ENCODE measurements around the gene PIEZO1.

DNA sequence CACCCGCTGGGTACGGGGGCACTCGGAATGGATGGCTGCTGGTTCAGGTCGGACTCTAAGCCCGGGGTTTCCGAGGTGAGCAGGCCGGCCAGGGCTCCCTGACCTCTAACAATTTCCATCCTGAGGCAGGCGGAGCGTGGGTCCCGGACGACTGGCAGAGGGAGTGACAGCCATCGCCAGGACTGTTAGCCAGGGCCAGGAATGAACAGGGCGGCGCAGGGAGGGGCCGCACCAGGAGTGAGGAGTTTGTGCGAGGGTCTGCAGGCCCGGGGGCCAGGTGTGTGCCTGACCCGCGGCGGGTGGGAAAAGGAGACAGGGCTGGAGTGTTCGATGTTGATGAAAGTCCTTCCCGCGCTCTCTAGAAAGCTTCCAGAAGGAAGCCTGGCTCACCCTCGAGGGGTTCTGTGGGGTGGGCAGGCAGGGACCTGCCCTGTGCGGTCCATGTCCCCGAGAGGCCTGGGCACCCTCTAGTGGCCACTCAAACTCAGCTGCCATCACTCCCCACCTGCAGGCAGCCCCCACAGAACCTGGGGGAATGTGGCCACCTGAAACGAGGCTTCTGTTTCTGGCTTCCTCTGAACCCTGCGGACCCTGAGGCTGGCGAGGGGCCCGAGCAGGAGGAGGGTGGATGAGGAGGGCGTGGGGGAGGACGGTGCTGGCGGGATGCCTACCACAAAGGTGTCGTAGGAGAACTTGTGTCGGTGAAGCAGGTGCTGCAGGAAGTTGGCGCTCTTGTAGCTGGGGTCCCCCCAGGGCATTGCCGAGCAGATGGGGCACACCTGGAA, 87.0 kb downstream of the PIEZO1 start:
- TF ChIP-seq, protein P1, sequence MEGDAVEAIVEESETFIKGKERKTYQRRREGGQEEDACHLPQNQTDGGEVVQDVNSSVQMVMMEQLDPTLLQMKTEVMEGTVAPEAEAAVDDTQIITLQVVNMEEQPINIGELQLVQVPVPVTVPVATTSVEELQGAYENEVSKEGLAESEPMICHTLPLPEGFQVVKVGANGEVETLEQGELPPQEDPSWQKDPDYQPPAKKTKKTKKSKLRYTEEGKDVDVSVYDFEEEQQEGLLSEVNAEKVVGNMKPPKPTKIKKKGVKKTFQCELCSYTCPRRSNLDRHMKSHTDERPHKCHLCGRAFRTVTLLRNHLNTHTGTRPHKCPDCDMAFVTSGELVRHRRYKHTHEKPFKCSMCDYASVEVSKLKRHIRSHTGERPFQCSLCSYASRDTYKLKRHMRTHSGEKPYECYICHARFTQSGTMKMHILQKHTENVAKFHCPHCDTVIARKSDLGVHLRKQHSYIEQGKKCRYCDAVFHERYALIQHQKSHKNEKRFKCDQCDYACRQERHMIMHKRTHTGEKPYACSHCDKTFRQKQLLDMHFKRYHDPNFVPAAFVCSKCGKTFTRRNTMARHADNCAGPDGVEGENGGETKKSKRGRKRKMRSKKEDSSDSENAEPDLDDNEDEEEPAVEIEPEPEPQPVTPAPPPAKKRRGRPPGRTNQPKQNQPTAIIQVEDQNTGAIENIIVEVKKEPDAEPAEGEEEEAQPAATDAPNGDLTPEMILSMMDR (IDR thresholded peaks at IDR 0.05), result no peak
- no peak for TF ChIP-seq POLR2A (IDR thresholded peaks at IDR 0.05)
